Measurements from ENCODE around the gene PPT1.

PPT1 gene

DNA sequence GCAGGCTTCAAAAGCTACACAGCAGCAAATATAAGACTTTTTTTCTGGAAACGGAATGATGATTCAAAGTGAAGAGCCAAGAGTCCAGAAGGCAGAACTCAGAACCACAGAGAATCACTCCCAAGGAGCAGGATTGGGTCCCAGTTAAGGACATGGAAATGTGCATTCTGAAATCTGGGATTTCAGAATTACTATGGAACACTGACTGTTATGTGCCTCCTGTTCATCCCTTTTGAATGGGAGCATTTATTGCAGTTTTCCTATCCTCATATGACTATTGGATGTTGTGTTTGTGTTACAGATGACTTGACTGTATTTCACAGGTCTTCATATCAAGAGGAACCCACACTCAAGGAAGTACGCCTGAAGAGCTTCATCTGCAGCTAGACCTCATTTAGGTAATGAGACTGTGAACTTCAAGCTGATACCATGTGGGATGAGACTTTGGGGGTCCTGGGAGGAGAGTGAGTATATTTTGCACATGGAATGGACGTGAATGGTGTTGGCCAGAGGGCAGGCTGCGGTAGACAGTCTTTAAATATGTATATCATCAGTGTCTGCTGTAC lies 73.6 kb downstream of the PPT1 start:
- DNase-seq: no peak

Data from stimulated activated CD4-positive, alpha-beta T cell treated with anti-CD3 and anti-CD28 coated beads, Interleukin-12 subunit alpha, Interleukin-12 subunit beta, amount 100 ng/mL, for 4 hours (primary cell).